H1 (cell line): ENCODE results near the gene HES1. TPM values are rescaled to one million over a fixed set of nuclear protein-coding genes. Genes with fewer than 3 reads are reported as not detected.

Experiments
- CHD7 ChIP-seq: fragments of 300-600 bp; sonication (generic); IDR thresholded peaks from 2 replicates; pipeline ENCODE4 v1.7.1; 2012; ENCODE audit warnings: low read length, moderate library complexity, mild to moderate bottlenecking, inconsistent platforms; ENCODE audit not compliant: insufficient replicate concordance
- EZH2 ChIP-seq: fragments of 200-600 bp; sonication (generic); IDR thresholded peaks from 2 replicates; pipeline ENCODE4 v1.7.1; 2012; ENCODE audit warnings: low read depth, mild to moderate bottlenecking, moderate library complexity, low read length, inconsistent platforms; ENCODE audit not compliant: severe bottlenecking
- POLR2AphosphoS5 ChIP-seq: IDR thresholded peaks from 2 replicates; pipeline ENCODE4 v1.6.1; 2011; ENCODE audit warnings: low read depth, low read length
- RAD21 ChIP-seq, 2 experiments: IDR thresholded peaks in 1 of 2; conservative IDR thresholded peaks in 1 of 2; 2 replicates each; pipeline ENCODE4 v1.6.1; 2011; ENCODE audit warnings: low read depth in 2 of 2, low read length in 2 of 2, improper control_type of control experiment in 1 of 2, inconsistent platforms in 1 of 2, mild to moderate bottlenecking in 1 of 2, moderate library complexity in 1 of 2
- RNF2 ChIP-seq: fragments of 200-900, 300-1000 bp; sonication (generic); IDR thresholded peaks from 2 replicates; pipeline ENCODE4 v1.7.1; 2016; ENCODE audit warnings: borderline replicate concordance, low read depth, mild to moderate bottlenecking, antibody characterized with exemption, low read length; ENCODE audit not compliant: poor library complexity, severe bottlenecking; ENCODE audit errors: missing control alignments
- SRF ChIP-seq: IDR thresholded peaks from 2 replicates; pipeline ENCODE4 v1.6.1; 2011; ENCODE audit warnings: mild to moderate bottlenecking, low read depth, low read length, moderate library complexity
- polyA plus RNA-seq, 7 experiments: library from polyadenylated mRNA; depleted of rRNA in 3 of 7; stranded (reverse) in 5 of 7; unstranded in 2 of 7; fragments of >200 nt in 5 of 7; fragments of 200-250 nt in 2 of 7; gene quantifications; 1 replicate in 5 of 7; 2 replicates in 1 of 7; 4 replicates in 1 of 7; pipeline versions ENCODE4 v1.2.1 to v1.2.3, GENCODE V29; 2011 to 2013; ENCODE audit warnings: missing spikeins in 2 of 7, mixed read lengths in 2 of 7
- total RNA-seq: library from RNA; stranded (reverse); fragmentation: NEBNext Ultra II Directional; extraction: Animal tissue kit (Norgen Biotek cat#: 25700); gene quantifications from 2 replicates; pipeline ENCODE4 v1.2.1, GENCODE V29; 2021

HES1 gene
- total and polyA plus RNA-seq, 2 of the 8 experiments (the other 6 are each of a cell fraction or from before 2014, with no cell fraction given) = 7.9 to 12.9 TPM

DNA sequence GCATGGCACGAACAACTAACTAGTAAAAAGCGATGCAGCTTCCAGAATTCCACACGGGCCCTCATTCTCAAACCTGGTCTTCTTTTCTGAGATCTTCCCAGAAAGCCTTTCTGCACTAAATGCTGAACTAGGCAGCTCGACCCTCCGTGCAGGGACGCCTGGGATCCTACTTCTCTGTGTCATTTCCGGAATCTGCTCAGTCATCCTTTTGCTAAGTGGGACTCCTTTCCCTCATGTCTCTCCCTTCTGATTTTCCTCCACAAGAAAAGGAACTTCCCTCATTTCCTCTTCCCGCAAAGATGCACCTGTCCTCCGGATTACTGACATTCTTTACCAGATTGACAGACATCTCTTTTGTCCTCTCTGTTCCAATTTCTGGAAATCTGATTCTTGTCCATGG, 9.2 kb upstream of the HES1 start (continued):
- TF ChIP-seq POLR2AphosphoS5 (no peak), EZH2 (no peak), CHD7 (no peak), RAD21 (IDR thresholded peaks at IDR 0.05 in 1 of 2, conservative IDR thresholded peaks at IDR 0.05 in 1 of 2; ENCODE audit: low read depth in 2 of 2, low read length in 2 of 2) (no peak), SRF (no peak), RNF2 (no peak)
